WERI-Rb-1 (cell line): ENCODE measurements around the gene CLIP2.
"Not testable (repeated sequence)": the region's sequence is repeated elsewhere in the genome, so short reads cannot be mapped to it uniquely, and the experiment has no call there.

Experiments used
- DNase-seq: peaks from one replicate; pipeline ENCODE4 v3.0.0-alpha.2; 2020
- H3K27ac ChIP-seq: fragments of 250-450 bp; sonication (Bioruptor Pico); 2 replicates; pipeline ENCODE4 v1.5.1; 2020; ENCODE audit warnings: mild to moderate bottlenecking, moderate library complexity
- H3K27me3 ChIP-seq: fragments of 250-450 bp; sonication (Bioruptor Pico); 2 replicates; pipeline ENCODE4 v1.5.1; 2021; ENCODE audit warnings: mild to moderate bottlenecking, low read depth, moderate library complexity; ENCODE audit not compliant: insufficient read depth, severe bottlenecking
- H3K36me3 ChIP-seq: fragments of 250-450 bp; sonication (Bioruptor Pico); 2 replicates; pipeline ENCODE4 v1.5.1; 2020; ENCODE audit warnings: mild to moderate bottlenecking, moderate library complexity
- H3K4me3 ChIP-seq: 2 replicates; pipeline ENCODE4 v1.5.1; 2011; ENCODE audit warnings: low read depth, mild to moderate bottlenecking, control low read depth, low read length
- H3K9me3 ChIP-seq: fragments of 250-450 bp; sonication (Bioruptor Pico); 2 replicates; pipeline ENCODE4 v1.5.1; 2021; ENCODE audit warnings: mild to moderate bottlenecking, moderate library complexity; ENCODE audit not compliant: severe bottlenecking
- TF ChIP-seq, protein P1 (sequence below): IDR thresholded peaks from 2 replicates; pipeline ENCODE4 v1.5.1; 2011; ENCODE audit warnings: low read depth, mild to moderate bottlenecking, control low read depth, inconsistent platforms, low read length

CLIP2 gene

GRCh38 chr7:74252893-74253292, 36.3 kb upstream of the CLIP2 start:
- Histone ChIP-seq H3K27ac (no peak overlapping the region), H3K9me3 (no peaks in the 10 kb centered on the region), H3K36me3 (peaks cover 52% of the 10 kb centered on the region), H3K27me3 (no peaks in the 10 kb centered on the region), H3K4me3 (peak overlapping the region; percentile 77; the same call in 1 of the 2 replicates)
- no peak for DNase-seq
- TF ChIP-seq, protein P1, sequence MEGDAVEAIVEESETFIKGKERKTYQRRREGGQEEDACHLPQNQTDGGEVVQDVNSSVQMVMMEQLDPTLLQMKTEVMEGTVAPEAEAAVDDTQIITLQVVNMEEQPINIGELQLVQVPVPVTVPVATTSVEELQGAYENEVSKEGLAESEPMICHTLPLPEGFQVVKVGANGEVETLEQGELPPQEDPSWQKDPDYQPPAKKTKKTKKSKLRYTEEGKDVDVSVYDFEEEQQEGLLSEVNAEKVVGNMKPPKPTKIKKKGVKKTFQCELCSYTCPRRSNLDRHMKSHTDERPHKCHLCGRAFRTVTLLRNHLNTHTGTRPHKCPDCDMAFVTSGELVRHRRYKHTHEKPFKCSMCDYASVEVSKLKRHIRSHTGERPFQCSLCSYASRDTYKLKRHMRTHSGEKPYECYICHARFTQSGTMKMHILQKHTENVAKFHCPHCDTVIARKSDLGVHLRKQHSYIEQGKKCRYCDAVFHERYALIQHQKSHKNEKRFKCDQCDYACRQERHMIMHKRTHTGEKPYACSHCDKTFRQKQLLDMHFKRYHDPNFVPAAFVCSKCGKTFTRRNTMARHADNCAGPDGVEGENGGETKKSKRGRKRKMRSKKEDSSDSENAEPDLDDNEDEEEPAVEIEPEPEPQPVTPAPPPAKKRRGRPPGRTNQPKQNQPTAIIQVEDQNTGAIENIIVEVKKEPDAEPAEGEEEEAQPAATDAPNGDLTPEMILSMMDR: no peak

DNA sequence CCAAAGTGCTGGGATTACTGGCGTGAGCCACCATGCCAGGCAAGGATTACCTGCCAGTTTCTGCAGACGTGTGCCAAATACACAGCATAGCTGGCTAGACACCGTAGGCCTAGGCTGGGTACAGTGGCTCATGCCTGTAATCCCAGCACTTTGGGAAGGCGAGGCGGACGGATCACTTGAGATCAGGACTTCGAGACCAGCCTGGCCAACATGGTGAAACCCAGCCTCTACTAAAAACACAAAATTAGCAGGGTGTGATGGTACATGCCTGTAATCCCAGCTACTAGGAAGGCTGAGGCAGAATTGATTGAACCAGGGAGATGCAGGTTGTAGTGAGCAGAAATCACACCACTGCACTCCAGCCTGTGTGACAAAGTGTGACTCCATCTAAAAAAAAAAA, 35.9 kb upstream of the CLIP2 start:
- peak overlapping the region; percentile 96 for H3K27ac ChIP-seq
- no peak for DNase-seq
- no peaks in the 10 kb centered on the region for H3K9me3 ChIP-seq
- TF ChIP-seq, protein P1: no peak
- peak overlapping the region; percentile 77 for H3K4me3 ChIP-seq
- no peaks in the 10 kb centered on the region for H3K27me3 ChIP-seq
- H3K36me3 ChIP-seq: peaks cover 48% of the 10 kb centered on the region

- TF ChIP-seq, protein P1: no peak
- H3K9me3 ChIP-seq: no peaks in the 10 kb centered on the region
- no peaks in the 10 kb centered on the region for H3K27me3 ChIP-seq
- peaks cover 43% of the 10 kb centered on the region for H3K36me3 ChIP-seq
- DNase-seq: no peak
- peak overlapping the region; percentile 77 for H3K4me3 ChIP-seq
- H3K27ac ChIP-seq: peak overlapping the region; percentile 96
Measured at GRCh38 chr7:74253835-74254128, 35.4 kb upstream of the CLIP2 start.

- H3K4me3 ChIP-seq: peak within 1 kb of the TSS; percentile 77
- no peaks in the 10 kb centered on the region for H3K9me3 ChIP-seq
- H3K27ac ChIP-seq: peak within 1 kb of the TSS; percentile 96
- peaks cover 38% of the 10 kb centered on the region for H3K36me3 ChIP-seq
- TF ChIP-seq, protein P1: peak; percentile 15; the same call in 1 of the 2 replicates
- H3K27me3 ChIP-seq: no peaks in the 10 kb centered on the region
- DNase-seq: peak; percentile 95
Measured at GRCh38 chr7:74254129-74254857, 34.9 kb upstream of the CLIP2 start, which contains the start of gene RFC2. Gene RFC2 (minus strand): TSS chr7:74254399. CDS start chr7:74254383, 16 bp downstream.

DNA sequence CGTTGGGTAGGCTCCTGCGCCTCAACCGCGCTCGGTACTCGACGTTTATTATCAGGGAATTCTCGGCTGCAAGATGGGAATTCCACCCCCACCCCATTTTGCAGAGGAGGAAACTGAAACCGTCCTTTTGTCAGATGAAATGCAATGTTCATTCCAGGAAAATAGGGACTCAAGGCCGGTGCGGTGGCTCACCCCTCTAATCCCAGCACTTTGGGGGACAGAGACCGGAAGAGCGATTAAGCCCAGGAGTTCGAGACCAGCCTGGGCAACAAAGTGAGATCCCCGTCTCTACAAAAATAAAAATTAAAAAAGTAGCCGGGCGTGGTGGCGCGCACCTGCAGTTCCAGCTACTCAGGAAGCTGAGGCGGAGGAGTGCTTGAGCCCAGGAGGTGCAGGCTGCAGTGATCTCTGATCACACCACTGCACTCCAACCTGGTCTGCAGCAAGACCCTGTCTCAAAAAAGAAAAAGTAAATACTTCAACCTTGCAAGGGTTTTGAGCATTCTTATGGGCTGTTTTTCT, 34.3 kb upstream of the CLIP2 start:
- Histone ChIP-seq H3K9me3 (no peaks in the 10 kb centered on the region), H3K36me3 (peaks cover 32% of the 10 kb centered on the region), H3K4me3 (peak overlapping the region; percentile 77), H3K27ac (peak overlapping the region; percentile 96), H3K27me3 (no peaks in the 10 kb centered on the region)
- TF ChIP-seq, protein P1: no peak
- no peak for DNase-seq

- not testable (repeated sequence) for H3K4me3 ChIP-seq, DNase-seq, H3K27ac ChIP-seq, H3K9me3 ChIP-seq, H3K27me3 ChIP-seq
- H3K36me3 ChIP-seq: peaks cover 26% of the 10 kb centered on the region
Measured at GRCh38 chr7:74255461-74255860, 33.7 kb upstream of the CLIP2 start.
